ENCODE measurements around the gene ARFGEF3. TPM values are rescaled to one million over a fixed set of nuclear protein-coding genes. Genes with fewer than 3 reads are reported as not detected.

Gene ARFGEF3
- total RNA-seq, 2 donors from 2014 or later, result 1.1 to 1.4 TPM

DNA sequence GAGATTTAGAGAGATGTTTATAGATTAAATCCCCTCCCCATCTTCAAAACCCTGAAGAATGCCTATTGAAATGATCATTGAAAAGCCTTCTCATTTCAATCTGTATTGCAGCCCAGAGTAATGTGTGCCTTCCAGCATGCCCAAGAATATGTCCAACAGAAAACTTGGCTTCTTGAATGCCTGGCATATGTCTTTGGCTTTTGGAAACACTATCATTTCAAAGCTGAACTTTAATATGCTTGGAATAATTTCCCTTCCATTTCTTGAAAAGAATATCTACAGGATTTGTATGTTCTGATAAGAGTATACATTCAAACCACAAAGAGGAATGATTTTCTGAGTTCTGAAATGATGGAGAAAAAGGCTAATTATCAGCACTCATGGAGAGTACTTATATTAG is 68.5 kb downstream of the ARFGEF3 start:
- no peak for TF ChIP-seq CTCF (IDR thresholded peaks at IDR 0.05)
- Histone ChIP-seq H3K27me3 (replicated peaks; ENCODE audit: insufficient read depth) (no peaks in the 10 kb centered on the region), H3K27ac (no peak overlapping the region), H3K36me3 (no peaks in the 10 kb centered on the region), H3K9me3 (no peaks in the 10 kb centered on the region), H3K4me1 (ENCODE audit: control insufficient read depth in 1 of 2, low read depth in 2 of 2) (no peaks in the 10 kb centered on the region), H3K4me3 (no peak overlapping the region)
- no peak for ATAC-seq (ENCODE audit: insufficient number of reproducible peaks, low FRiP score, low read depth)
- no peak for DNase-seq (ENCODE audit: low spot score)

DNA sequence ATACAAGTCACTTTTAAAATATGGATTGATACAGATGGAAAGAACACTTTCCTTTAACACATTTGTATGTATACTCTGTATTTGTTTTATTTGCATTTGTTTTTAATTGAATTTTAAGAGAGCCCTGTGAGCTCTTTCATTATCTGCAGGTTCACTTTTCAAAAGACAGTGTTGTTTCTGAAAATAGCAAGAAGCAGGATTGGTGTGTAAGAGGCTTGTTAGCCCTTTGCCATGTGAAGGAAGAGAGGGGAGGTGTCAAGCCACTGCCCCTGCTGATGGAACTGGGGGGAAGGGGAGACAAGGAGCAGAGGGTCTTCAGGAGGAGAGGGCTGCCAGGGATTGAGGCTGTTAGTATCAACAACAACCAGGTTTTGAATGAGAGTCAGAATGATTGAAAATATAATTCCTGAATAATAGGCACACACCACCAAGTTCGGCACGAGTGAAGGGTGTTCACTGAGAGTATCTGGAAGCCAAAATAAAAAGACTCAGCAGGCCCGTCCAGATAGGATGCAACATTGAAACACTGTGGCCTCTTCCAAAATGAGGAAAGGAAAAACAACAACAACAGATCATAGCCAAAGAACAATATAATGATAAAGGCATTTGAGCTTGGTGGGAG is 69.1 kb downstream of the ARFGEF3 start:
- TF ChIP-seq CTCF (IDR thresholded peaks at IDR 0.05), result no peak
- Histone ChIP-seq H3K27me3 (replicated peaks; ENCODE audit: insufficient read depth) (no peaks in the 10 kb centered on the region), H3K9me3 (no peaks in the 10 kb centered on the region), H3K4me3 (no peak overlapping the region), H3K27ac (no peak overlapping the region), H3K36me3 (no peaks in the 10 kb centered on the region), H3K4me1 (ENCODE audit: control insufficient read depth in 1 of 2, low read depth in 2 of 2) (no peaks in the 10 kb centered on the region)
- DNase-seq (ENCODE audit: low spot score) (no peak), ATAC-seq (ENCODE audit: insufficient number of reproducible peaks, low FRiP score, low read depth) (no peak)

- TF ChIP-seq CTCF (IDR thresholded peaks at IDR 0.05), result no peak
- no peaks in the 10 kb centered on the region for H3K4me1 ChIP-seq (ENCODE audit: control insufficient read depth in 1 of 2, low read depth in 2 of 2)
- no peak overlapping the region for H3K27ac ChIP-seq
- ATAC-seq (ENCODE audit: insufficient number of reproducible peaks, low FRiP score, low read depth), result no peak
- no peak for DNase-seq (ENCODE audit: low spot score)
- no peaks in the 10 kb centered on the region for H3K27me3 ChIP-seq (replicated peaks; ENCODE audit: insufficient read depth)
- H3K4me3 ChIP-seq, result no peak overlapping the region
- H3K36me3 ChIP-seq, result no peaks in the 10 kb centered on the region
- H3K9me3 ChIP-seq, result no peaks in the 10 kb centered on the region
Measured at GRCh38 chr6:138231381-138231886, 69.7 kb downstream of the ARFGEF3 start.

- H3K9me3 ChIP-seq, result no peaks in the 10 kb centered on the region
- no peak for DNase-seq (ENCODE audit: low spot score)
- no peaks in the 10 kb centered on the region for H3K27me3 ChIP-seq (replicated peaks; ENCODE audit: insufficient read depth)
- no peaks in the 10 kb centered on the region for H3K4me1 ChIP-seq (ENCODE audit: control insufficient read depth in 1 of 2, low read depth in 2 of 2)
- H3K4me3 ChIP-seq, result no peak overlapping the region
- no peaks in the 10 kb centered on the region for H3K36me3 ChIP-seq
- no peak overlapping the region for H3K27ac ChIP-seq
- TF ChIP-seq CTCF (IDR thresholded peaks at IDR 0.05), result no peak
- no peak for ATAC-seq (ENCODE audit: insufficient number of reproducible peaks, low FRiP score, low read depth)
Measured at GRCh38 chr6:138234363-138234762, 72.6 kb downstream of the ARFGEF3 start.

- no peaks in the 10 kb centered on the region for H3K9me3 ChIP-seq
- TF ChIP-seq CTCF (IDR thresholded peaks at IDR 0.05), result no peak
- H3K36me3 ChIP-seq, result no peaks in the 10 kb centered on the region
- H3K4me3 ChIP-seq, result no peak overlapping the region
- H3K27ac ChIP-seq, result no peak overlapping the region
- ATAC-seq (ENCODE audit: insufficient number of reproducible peaks, low FRiP score, low read depth) (no peak), DNase-seq (ENCODE audit: low spot score) (no peak)
- no peaks in the 10 kb centered on the region for H3K4me1 ChIP-seq (ENCODE audit: control insufficient read depth in 1 of 2, low read depth in 2 of 2)
- H3K27me3 ChIP-seq (replicated peaks; ENCODE audit: insufficient read depth), result no peaks in the 10 kb centered on the region
Measured at GRCh38 chr6:138235205-138235604, 73.5 kb downstream of the ARFGEF3 start.

Measured in thoracic aorta (tissue), 2 donors.